Suppressor macrophage treated with lipopolysaccharide for 1 hour (primary cell): ENCODE results near the gene PRKN.
A peak's percentile ranks its signal among the peaks of the same experiment; 100 is the strongest.

Experiments used
- DNase-seq, 3 donors: peaks; one replicate each; pipeline ENCODE4 v3.0.0-alpha.2; 2020 to 2022

PRKN gene

DNA sequence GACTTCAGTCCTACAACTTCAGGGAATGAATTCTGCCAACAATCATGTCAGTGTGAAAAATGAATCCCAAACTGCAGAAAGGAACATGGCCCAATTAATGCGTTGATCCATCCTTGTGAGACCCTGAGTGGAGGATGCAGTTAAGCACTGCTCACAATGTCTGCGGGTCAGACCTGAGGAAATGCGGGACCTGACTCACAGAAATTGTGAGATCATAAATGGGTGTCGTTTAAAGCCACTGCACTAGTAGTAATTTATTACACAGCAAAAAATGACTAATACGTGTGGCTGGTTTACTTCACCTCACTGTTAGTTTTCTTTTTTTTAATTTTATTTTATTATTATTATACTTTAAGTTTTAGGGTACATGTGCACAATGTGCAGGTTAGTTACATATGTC lies 505.0 kb downstream of the PRKN start:
- no peak for DNase-seq

DNA sequence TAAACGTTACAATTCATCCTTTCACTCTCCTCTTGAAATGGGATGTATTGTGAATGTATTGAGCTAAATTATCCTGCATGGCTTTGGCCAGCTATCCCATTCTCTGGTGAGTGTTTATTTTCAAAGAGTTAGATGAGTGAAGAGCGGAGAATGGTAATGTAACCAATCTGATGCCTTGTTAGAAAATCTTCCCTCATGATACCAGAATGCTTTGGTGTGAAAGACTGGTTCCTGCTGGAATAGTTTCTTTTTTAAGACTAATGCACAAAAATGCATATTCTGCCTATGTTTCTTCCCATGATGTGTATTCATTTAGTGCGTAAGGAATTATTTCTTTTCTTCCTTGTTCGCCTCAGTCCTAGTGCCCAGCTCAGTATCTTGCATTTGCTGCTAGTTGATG lies 506.7 kb downstream of the PRKN start:
- no peak for DNase-seq

DNA sequence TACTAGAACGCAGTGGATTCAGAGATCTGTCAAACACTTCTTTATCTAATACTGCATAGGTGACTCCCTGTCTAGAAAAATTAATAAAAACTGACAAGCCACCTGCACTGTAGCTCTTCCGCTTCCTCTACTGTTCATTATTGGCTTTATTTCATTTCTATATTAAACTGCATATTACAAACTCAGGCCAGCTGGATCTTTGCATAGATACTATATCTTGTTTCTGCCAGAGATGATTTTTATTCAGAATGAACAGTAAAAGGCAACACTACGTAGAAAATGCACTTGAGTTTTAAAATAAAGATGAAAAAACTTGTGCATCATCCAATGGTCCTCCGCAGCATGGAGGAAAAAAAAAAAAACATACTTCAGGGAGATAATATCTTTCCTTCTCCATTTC lies 508.3 kb downstream of the PRKN start:
- DNase-seq = no peak

GRCh38 chr6:162217811-162218493 lies 509.6 kb downstream of the PRKN start:
- DNase-seq = no peak

GRCh38 chr6:162217058-162217457 lies 510.5 kb downstream of the PRKN start:
- peak in 1 of 3 donors; percentile 15 for DNase-seq

DNA sequence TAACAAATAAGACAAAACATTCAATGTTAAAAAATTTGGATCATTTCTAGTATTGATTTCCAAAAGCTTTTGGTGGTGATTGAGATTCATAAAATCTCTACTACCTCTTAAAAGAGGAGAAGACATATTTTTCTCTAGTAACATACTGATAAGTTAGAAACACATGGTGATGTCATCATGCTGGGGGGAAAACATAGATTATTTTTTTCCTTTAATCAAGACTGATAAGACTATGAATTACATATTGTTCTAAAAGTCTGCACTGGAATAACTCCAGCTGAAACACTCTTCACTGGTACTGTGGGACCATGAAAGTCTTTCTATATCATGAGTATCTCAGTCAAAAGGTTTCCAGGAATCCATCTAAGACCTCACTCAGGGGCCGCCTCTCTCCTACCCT lies 515.8 kb downstream of the PRKN start:
- no peak for DNase-seq

DNA sequence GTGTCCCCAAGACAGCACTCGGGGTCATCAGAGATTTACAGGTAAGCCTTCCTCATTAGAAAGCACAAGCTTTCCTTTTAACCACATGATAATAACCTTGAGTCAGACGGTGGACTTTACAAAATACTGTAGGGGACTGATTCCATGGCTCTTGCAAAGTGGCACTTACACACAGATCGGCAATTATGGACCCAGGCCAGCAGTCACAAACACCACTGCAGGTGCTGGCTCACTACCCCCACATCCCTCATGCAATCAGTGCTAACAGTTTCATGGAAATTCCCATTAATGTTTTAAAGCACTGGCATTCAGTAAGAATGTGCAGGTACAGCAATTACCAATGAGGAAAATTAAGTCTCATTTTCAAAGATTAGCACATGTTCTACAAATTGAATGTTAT lies 516.5 kb downstream of the PRKN start:
- DNase-seq = no peak

DNA sequence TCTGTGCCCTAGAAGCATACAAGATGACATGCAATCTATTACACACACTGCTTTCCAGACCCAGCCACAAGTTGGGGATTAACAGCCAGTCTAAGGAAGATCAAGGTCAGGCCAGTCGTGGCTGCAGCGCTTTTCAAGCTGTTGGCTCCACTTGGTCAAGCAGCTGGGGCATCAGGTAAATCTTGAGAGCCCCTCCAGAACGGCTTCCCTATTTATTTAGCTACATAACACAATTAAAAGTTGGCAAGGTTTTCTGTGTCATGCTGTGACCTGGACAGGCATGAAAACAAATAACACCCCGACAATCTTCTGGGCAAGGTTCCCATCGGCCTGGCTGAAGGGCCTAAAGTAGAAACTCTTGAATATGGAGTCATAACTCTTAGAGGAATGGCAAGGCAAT lies 524.3 kb downstream of the PRKN start:
- no peak for DNase-seq

- no peak for DNase-seq
Observed at GRCh38 chr6:162200945-162201690, 526.4 kb downstream of the PRKN start.

DNA sequence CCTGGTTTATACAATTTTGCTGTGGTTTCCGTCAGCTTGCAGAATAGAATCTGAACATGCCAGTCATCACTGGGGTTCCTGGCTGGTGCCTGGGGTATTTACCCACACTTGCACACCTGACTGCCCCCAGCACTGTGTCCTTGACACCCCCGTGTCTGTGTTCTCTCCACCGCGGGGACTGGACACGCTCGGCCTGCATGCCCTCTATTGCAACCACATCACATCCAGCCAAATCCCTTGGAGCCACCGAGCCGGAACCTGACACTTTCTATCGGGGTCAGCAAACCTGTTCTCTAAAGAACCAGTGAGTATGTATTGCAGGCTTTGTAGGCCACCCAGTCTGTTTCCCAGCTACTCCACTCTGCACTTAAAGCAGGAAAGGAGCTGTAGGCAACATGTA lies 527.5 kb downstream of the PRKN start:
- no peak for DNase-seq

DNA sequence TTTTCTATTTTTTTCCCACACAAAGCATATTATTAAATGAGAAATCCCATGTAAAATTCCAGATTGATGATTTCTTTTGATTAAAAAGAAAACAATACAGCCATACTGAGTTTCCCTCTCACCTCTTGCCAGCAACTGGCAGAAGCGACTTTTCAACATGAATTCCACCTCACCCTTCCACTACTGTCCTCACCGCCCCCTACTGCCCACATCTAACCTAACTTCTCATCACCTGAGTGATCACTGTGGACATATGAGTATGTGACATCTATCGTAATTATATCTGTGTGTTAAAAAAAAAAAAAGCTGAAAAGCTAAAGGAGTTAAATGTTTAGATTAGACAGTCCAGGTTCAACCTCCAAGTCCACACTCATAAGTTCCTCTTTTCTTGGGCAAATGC lies 528.6 kb downstream of the PRKN start:
- DNase-seq = no peak

DNA sequence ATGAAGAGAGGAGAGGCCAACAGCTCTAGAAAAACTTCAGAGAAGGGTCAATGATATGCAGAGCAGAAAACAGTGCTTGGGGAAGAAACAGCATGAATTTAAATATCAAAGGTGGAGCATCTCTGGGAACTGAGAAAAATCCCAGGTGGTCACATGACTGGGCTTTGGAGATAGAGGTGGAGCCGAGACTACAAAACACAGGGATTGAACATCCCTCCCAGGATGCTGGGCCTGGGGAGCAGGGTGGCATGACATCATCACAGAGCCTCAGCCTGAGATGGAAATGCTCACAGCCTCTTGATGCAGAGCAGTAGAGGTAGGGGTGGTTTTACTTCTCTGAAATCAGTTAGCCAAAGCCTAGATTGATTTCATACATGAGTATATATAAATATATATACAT lies 529.5 kb downstream of the PRKN start:
- DNase-seq = no peak

- no peak for DNase-seq
Observed at GRCh38 chr6:162195441-162195840, 532.1 kb downstream of the PRKN start.

DNA sequence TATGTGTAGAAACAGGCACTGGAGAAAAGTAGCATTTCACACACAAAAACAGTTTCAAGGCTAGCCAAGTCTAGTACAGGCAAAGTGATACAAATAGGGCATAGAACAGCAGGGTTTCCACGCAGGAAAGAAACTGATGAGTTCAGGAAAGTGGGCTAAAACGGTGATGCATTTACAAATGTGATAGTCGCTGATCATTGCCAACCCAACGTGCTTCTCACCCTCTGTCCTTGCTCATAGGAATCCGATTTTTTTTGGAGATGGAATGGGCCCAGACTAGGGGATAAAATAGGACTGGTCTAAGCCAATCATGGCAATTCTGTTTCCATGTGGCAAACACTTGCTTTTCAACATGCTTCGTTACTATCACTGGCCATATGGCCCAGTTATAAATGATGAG lies 536.6 kb downstream of the PRKN start:
- no peak for DNase-seq

DNA sequence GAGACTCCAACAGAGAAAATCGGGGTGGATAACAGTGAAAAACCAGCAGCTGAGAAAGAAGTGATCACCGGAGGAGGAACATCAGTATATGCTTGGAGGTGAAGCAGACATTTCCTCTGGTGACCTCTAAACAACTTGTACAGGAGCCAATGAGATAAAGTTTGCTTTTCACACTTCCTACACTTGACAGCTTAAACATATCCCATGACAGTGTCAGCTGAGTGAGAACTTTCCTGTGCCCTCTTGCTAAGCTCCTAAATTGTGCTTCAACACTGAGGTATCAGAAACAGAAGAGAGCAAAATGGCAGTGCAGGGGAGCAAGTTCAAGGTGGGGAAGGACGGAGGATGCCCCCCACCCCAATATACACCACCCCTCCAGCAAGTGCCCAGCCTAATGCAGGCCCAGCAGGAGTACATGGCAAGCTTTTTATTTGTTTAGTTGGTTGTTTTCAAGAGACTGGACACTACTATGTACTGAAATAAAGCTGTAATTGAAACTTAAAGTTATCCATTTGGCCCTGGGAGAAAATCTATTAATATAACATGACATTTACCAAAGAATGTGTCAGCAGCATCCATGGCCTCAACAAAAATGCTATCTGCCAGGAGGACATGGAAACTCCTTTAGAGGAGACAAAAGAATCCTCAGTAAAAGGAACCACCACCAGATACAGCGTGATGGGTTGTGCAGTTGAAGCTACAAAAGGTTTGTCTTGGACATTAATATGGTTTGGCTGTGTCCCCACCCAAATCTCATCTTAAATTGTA lies 540.2 kb downstream of the PRKN start:
- DNase-seq = no peak

- peak; percentile 42 to 70 (median 64) for DNase-seq
Observed at GRCh38 chr6:162184465-162184864, 543.1 kb downstream of the PRKN start.

- DNase-seq = peak; percentile 19 to 66 (median 66)
Observed at GRCh38 chr6:162181741-162182401, 545.7 kb downstream of the PRKN start.

DNA sequence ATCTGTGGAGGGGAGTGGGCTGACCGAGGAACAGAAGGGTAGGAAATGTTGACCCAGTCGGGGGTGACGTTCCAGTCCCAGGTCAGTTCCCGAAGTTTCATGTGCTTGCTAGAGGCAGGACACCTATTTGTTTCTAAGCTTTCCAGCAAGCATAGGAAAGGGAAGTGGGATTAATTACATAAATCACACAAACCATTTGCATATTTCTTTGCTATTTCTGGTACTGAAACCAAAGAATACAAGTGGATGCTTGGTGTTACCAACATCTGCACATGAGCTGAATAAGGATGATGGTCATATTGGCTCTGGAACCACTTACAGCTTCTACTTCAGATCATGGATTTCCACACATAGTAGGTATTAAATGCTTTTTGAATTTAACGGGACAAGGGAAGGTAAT lies 546.5 kb downstream of the PRKN start:
- DNase-seq = peak in 1 of 3 donors; percentile 17

DNA sequence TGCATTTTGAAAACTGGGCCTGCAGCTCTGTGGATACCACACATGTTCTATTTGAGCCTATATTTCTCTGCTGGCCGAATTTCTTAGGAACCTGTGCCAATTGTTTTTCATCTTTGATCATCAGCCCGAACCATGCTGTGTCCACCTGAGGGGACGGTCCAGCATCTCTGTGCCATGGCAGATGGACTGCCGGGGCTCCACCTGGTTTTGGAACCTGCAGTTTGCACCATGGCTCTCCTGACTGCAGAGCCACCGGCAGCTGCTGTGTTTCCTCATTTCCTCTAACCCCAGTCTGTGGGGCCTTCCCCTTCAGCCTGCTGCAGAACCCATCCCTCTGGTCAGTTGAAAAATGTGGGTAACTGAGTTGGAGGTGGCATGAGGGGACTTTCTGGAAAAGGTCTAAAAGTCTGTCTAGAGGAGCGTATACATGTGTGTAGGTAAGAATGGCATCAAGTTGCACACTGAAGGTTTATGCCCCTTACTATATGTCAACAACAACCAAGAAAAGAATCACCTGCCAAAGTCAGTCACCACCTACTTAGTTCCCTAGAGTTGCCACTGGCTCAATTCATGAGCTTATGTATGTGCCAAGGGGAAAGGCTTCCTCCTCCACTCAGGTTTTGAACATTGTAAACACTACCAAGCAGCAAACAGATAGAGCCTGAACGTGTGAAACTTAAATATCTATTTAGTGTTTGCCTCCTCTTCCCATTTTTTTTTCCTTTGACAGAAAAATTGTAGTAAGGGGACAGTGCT lies 548.2 kb downstream of the PRKN start:
- DNase-seq = peak in 2 of 3 donors; percentile 21 to 33

- DNase-seq = no peak
Observed at GRCh38 chr6:162178666-162179065, 548.9 kb downstream of the PRKN start.

DNA sequence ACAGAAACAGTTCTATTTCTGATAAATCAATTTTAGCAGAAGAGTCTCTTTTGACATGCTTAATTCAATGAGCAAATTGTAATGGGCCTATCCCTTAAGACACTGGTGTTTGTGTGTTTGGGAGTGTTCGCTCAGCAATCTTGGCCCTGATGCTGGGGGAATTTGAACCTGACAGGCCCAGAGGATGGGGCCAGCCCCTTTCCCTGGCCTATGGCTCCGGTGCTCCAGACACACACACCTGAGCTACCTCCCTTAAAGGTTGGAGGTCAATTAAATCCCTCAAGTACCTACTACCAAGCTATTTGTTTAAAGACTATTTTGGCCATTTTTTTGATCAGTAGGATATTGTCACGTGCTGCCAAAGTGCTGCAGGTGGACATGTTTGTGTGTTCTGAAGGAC lies 549.3 kb downstream of the PRKN start:
- no peak for DNase-seq

GRCh38 chr6:162177746-162178145 lies 549.8 kb downstream of the PRKN start:
- no peak for DNase-seq

GRCh38 chr6:162173466-162173865 lies 554.1 kb downstream of the PRKN start:
- DNase-seq = peak; percentile 32 to 52 (median 47)
